Epithelial cell of proximal tubule (primary cell): ENCODE measurements around the gene ZNF536. TPM values are rescaled to one million over a fixed set of nuclear protein-coding genes. Genes with fewer than 3 reads are reported as not detected.

Source experiments
- DNase-seq: peaks from one replicate; pipeline ENCODE4 v3.0.0-alpha.2; 2011; ENCODE audit warnings: low read depth
- H3K4me3 ChIP-seq: 2 replicates; pipeline ENCODE4 v1.5.1; 2011; ENCODE audit warnings: low read depth, mild to moderate bottlenecking, low read length
- total RNA-seq: library from RNA; depleted of rRNA; stranded (reverse); fragments of >200 nt; gene quantifications from 2 replicates; pipeline ENCODE4 v1.2.3, GENCODE V29; 2015
- TF ChIP-seq, protein P1 (sequence below): conservative IDR thresholded peaks from 2 replicates; pipeline ENCODE4 v1.5.1; 2012; ENCODE audit warnings: low read depth, mild to moderate bottlenecking, low read length

ZNF536 gene
- total RNA-seq, 1 donor from 2014 or later: not detected

DNA sequence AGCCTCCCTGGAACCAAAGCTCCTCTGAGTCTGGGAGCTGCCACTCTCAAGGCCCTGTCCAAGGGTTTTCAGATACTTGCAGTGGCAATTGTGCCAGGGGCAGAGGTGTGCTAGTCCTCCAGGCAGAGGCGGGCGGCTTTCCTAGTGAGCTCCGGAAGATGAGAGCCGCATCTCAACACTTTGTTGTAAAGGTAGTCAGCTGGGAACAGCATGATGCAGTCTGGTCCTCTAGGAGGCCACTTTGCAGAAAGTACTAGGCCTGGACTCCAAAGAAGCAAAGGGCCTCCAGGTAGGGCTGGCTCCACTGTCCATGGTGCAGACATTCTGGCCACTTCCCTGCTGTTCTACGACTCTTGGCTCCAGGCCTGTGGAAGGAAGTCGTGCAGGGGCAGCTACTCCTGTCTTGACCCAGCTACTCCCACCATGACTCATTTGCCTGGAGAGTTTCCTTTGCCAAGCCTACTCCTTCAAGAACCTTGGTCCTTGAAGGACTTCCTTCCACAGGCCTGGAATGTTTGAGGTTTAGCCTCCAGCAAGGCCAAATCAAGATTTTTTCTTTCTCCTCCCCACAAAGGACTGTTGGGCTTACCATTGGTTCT is 9.9 kb upstream of the ZNF536 start:
- TF ChIP-seq, protein P1, sequence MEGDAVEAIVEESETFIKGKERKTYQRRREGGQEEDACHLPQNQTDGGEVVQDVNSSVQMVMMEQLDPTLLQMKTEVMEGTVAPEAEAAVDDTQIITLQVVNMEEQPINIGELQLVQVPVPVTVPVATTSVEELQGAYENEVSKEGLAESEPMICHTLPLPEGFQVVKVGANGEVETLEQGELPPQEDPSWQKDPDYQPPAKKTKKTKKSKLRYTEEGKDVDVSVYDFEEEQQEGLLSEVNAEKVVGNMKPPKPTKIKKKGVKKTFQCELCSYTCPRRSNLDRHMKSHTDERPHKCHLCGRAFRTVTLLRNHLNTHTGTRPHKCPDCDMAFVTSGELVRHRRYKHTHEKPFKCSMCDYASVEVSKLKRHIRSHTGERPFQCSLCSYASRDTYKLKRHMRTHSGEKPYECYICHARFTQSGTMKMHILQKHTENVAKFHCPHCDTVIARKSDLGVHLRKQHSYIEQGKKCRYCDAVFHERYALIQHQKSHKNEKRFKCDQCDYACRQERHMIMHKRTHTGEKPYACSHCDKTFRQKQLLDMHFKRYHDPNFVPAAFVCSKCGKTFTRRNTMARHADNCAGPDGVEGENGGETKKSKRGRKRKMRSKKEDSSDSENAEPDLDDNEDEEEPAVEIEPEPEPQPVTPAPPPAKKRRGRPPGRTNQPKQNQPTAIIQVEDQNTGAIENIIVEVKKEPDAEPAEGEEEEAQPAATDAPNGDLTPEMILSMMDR: no peak
- DNase-seq: no peak
- no peak overlapping the region for H3K4me3 ChIP-seq

DNA sequence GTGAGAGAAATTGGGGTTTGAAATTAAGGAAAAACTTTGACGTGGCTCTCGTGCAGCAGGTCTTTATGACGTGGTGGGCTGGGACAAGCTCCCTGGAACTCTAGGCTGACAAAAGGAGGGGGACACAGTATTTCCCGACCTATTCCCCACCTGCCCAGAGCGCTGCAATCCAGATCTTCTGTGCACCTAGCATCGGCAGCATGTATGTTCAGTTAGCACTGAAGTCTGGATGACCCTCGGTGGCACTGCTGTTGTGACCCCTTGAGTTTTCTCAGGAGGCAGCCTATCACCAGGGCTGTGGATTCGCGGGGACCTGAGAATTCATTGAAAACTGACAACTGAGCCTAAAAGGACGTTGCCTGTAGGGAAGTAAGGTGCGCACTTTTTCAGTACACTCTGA is 9.1 kb upstream of the ZNF536 start:
- no peak overlapping the region for H3K4me3 ChIP-seq
- no peak for DNase-seq
- TF ChIP-seq, protein P1: no peak

DNA sequence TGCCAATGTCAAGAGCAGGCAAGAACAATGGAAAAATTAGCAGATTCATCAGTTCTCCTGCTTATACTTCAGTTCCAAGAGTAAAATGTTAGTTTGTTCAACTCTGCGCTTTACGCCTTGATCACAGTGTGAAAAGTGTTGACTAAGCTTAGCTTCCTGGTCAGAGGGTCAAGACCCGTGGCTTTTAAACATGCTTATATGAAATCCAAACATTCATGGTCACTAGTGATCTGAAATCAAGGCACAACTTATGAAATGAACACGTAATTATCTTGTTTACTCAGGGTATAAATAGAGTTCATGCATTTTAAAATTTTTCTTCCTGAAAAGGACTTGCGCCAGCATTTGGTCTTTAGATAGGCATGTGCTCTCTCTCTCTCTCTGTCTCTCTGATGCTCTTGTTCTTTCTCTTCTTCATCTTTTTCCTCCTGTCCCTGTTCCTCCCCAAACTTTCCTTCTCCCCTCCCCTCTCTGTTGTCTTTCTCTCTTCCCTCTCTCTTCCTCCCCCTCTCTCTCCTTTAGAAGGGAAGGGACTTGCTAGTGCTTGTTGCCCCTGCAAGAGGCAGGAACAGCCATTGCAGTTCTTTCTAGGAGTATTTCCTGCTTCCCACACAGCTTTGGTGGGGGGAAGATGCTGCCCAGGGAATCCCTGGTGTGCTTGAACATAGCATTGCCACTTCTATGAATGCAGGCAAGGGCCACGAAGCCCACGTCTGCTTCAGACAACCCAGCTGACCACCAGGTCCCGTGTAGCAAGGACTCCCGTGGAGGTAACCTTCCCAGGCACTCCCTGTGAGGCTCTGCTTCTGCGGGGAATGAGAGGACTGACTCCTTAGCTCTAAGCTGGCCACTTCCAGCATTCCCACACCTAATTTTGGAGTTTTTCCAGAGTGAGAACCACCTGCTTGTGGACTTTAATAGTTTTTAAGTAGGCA is 7.1 kb upstream of the ZNF536 start:
- H3K4me3 ChIP-seq: no peak overlapping the region
- DNase-seq: no peak
- TF ChIP-seq, protein P1: no peak

DNA sequence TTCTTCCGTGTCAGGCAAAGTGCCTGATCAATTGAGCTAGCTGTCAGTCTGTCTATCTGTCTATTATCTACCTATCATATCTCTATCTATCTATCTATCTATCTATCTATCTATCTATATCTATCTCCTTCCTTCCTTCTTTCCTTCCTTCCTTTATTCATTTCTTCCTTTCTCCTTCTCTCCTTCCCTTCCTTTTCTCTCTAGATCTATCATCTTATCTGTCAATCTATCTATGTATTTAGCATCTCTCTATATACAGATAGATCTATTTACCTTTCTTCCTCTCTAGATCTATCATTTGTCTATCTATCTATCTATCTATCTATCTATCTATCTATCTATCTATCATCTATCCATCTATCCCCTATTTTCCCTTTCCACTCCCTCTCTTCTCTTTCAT is 5.9 kb upstream of the ZNF536 start:
- no peak overlapping the region for H3K4me3 ChIP-seq
- DNase-seq: no peak
- TF ChIP-seq, protein P1: no peak

DNA sequence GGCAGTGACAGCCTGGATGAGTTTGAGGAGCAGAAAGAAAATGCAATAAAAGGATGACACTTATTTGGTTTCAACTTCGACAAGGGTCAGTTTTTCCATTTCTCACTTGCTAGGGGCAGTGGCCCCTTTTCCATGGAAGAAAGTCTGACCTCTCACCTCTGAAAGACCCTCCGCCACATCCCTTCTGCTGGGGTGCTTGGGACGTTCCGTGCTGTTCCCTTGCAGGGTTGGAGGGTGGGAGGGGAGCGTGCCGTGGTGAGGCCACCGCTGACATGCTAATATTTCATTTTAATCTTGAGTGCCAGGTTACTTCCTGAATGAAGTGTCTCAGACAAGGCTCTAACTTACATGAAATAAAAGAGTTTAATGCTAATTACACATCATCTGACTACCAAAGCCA is 5.2 kb upstream of the ZNF536 start:
- TF ChIP-seq, protein P1: no peak
- no peak overlapping the region for H3K4me3 ChIP-seq
- no peak for DNase-seq

DNA sequence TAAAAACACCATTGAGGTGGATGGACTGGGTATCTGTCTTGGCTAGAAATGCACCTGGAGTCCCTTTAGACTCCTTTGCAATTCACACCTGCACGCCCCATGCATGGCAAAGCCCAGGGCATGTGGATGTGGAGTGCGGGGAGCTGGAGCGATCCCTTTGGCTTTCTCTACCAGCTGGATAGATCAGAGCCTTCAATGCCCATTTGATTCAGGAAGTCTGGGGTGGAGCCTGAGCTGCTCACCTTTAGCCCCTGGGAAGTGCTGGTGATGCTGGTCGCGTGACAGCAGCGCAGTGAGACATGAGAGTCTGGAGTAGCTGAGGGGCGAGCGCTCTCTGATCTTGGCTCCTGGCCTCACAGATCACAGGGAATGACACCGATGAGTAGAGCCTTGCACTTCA is 4.8 kb upstream of the ZNF536 start:
- DNase-seq: no peak
- TF ChIP-seq, protein P1: no peak
- no peak overlapping the region for H3K4me3 ChIP-seq

DNA sequence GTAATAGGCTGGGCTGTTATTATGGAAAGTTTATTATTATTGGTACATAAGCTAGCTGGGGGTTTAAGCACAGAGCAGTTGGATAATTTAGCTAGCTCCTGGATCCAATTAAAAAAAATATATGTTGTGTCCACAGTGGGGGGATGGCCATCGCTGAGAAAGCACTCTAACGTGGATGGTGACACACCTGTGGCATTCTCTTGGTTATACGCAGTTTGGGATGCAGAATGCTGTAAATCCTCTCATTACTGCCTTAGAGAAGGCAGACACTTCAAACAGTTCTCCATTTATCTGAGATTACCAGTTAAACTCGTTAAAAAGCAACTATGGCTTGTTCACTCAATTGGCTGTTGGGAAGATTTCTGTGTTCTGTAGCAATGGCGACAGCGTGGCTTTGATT is 2.4 kb upstream of the ZNF536 start:
- DNase-seq: no peak
- no peak overlapping the region for H3K4me3 ChIP-seq
- TF ChIP-seq, protein P1: no peak
